Measurements from ENCODE around the gene ADGRG1.

DNA sequence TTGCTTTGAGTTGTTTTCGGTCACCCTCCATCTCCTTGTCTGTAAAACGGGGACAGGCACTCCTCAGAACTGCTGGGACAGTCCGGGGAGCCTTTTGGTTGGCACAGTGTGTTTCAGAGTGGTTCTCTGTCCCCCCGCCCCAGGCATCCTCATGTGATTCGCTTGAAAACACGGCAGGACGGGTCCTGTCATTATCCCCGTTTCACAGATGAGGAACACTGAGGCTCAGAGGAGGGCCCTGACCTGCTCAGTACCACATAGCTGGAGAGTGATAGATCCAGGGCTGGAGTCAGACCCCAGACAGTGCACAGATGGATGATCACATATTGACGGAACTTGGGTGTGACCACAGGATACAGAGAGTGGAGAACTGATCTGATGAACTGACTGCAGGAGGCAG, 13.5 kb upstream of the ADGRG1 start:
- no peak for TF ChIP-seq EZH2 (IDR thresholded peaks at IDR 0.05; ENCODE audit: borderline replicate concordance)
- TF ChIP-seq, protein P1, sequence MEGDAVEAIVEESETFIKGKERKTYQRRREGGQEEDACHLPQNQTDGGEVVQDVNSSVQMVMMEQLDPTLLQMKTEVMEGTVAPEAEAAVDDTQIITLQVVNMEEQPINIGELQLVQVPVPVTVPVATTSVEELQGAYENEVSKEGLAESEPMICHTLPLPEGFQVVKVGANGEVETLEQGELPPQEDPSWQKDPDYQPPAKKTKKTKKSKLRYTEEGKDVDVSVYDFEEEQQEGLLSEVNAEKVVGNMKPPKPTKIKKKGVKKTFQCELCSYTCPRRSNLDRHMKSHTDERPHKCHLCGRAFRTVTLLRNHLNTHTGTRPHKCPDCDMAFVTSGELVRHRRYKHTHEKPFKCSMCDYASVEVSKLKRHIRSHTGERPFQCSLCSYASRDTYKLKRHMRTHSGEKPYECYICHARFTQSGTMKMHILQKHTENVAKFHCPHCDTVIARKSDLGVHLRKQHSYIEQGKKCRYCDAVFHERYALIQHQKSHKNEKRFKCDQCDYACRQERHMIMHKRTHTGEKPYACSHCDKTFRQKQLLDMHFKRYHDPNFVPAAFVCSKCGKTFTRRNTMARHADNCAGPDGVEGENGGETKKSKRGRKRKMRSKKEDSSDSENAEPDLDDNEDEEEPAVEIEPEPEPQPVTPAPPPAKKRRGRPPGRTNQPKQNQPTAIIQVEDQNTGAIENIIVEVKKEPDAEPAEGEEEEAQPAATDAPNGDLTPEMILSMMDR (IDR thresholded peaks at IDR 0.05; ENCODE audit: poor library complexity), result no peak
